ENCODE data around the gene MAT2A. TPM values are rescaled to one million over a fixed set of nuclear protein-coding genes. Genes with fewer than 3 reads are reported as not detected.
"Not testable (repeated sequence)": the region's sequence is repeated elsewhere in the genome, so short reads cannot be mapped to it uniquely, and the experiment has no call there.

MAT2A gene
- polyA plus RNA-seq, 3 donors, result 340 to 430 (median 417) TPM

GRCh38 chr2:85575739-85576138 is 36.8 kb downstream of the MAT2A start:
- no peak for DNase-seq

- DNase-seq, result no peak
Observed at GRCh38 chr2:85577063-85577385, 38.1 kb downstream of the MAT2A start.

DNA sequence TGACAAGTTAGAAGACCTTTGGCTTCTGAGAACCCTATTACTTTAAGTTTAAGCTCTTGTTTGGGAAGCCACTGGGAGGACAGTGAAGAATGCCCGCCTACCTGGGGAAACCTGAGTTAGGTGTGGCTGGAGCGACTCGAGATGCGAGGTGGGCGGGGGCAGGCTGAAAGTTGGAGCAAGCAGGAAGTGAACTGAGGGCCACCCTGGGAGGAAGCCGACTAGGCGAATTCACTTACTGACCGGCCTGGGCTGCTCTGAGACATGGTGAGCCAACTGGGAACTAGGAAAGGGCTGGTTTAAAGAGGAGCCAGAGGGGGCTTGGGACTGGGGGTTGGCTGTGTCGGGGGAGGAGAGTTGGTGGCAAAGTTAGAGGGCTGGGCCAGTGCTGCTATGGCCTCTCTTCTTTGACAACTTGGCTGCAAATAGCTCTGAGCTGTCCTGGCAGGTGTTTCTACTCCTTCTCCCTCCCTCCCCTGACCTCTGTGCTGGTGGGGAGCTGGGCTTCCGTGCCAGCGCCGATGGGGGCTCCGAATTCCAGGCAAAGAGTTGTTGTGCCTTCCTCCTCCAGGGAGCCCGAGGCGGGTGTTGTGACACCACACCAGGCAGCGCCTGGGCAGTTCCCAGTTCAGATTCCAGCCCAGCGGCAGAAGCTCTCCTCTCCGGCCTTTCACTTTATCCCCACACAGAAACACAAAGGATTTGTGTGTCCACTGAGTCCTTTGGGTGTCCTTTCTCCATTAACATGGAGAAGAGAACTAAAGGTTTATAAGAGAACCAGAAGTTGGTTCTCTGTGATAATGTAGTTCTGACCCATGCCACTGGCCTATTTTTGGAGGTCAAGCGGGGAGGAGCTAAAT is 38.6 kb downstream of the MAT2A start, which contains the start of gene VAMP8:
TSS of gene VAMP8 (plus strand) at position 201 of the 857 bp plus-strand sequence. CDS start at position 262, 61 bp downstream.
- DNase-seq, result no peak

- no peak for DNase-seq
Observed at GRCh38 chr2:85578243-85579180, 39.5 kb downstream of the MAT2A start.

DNA sequence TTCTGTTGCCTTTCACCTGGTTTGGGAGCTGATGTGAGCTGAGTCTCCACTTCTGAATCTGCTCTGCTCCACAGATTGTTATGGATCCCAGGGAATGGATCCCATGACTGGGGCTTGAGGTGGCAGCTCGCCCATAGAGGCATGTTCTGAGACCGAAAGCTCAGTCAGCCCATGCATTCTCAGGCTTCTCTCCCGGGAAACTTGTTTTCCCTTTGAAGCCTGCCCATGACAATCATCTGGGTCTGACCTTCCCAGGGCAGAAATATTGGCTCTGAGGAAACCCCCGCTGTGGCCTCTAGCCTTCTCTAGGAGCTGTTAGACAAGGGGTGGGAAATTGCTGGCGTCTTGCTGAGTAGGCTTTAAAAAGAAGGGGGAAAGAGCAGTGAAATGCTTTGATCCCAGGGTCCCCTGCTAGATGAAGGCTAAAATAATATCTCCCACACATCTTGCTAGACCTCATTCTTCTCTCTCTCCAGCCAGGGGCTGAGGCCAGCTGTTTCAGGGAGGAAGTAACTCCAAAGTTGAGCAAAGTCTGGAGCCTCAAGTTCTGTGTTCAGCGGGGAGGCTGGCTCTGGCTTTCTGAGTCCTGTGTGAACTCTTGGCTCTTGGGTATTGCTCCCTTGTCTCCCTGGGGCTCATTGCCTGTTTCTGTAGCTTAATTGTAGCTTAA is 40.4 kb downstream of the MAT2A start:
- DNase-seq, result no peak

GRCh38 chr2:85580206-85580605 is 41.2 kb downstream of the MAT2A start:
- no peak for DNase-seq

DNA sequence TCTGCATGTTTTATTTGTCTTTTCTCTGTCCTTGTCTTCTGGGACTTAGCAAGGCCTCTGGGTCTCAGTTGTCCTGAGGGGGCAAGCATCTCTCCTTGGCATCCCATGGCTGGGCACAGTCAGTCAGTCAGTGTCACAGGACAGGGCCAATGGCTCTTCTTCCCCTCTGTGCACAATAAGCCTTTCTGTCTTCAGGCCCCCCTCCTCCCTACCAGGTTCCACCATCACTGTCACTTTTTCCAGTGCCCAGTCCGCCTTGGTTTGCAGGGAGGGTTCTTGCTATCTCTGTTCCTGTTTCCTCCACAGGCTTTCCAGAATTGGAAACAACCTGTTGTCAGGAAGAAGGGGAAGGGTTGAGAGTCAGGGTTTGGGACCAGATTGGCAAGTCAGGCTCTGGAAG is 43.5 kb downstream of the MAT2A start:
- DNase-seq, result no peak

GRCh38 chr2:85583667-85584353 is 44.8 kb downstream of the MAT2A start:
- DNase-seq, result no peak

DNA sequence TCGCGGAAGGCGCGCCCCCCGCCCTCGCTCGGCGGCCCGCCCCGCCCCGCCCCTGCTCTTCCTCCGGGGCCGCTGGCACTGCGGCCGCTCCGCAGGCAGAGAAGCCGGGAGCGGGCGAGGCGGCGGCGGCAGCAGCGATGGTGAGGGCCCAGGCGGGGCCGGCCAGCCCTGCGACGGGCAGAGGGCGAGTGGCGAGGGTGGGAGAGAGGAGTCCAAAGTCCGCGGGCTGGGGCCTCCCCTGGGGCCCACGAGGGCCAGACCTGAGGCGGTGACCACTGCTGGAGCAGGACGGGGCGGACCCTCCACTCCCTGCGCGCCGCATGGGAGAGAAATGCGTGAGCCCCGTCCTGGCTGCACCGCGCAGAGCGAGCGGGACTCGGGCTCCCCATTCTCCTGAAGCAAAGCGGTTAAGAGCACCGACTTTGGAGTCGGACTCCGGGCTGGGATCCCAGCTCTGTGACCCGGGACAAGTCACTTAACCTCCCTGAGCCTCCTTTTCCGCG is 45.4 kb downstream of the MAT2A start, which contains the start of gene VAMP5:
TSS of gene VAMP5 (plus strand) at position 78 of the 503 bp plus-strand sequence. CDS start at position 138, 60 bp downstream.
- no peak for DNase-seq

GRCh38 chr2:85584857-85585780 is 46.2 kb downstream of the MAT2A start:
- DNase-seq, result no peak

DNA sequence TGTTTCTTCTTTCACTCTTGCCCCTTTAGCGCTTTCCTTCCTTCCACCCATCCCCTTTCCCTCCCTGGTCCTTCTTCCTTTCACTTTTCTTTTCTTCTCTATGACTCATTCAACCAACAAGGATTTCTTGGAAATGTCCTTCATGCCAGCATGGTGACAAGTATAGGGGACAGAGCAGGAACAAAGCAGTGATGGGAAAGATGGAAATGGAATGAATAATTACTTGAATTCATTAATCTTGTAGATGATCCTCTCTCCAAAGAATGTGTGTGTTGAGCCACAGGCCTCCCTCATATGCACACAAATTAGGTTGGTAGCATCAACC is 46.8 kb downstream of the MAT2A start:
- DNase-seq, result no peak

DNA sequence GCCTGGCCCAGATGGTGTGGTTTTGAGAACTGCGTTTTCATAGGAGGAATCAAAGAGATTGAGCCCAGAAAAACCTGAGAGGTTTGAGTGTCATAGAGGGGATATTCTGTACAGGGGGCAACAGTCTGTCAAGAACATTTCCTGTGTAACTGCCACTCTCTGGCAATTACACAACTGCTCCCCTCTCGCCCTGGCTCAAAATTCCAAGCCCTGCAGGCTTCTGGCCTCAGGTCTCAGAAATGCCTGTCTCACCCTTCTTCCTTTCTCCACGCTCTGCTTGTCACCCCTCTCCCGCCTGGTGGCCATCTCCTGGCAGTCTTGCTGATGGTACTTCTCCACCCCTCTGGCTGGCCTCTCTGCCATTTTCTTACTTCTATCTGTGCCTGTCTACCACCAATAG is 49.3 kb downstream of the MAT2A start:
- DNase-seq, result no peak

GRCh38 chr2:85588645-85589044 is 49.7 kb downstream of the MAT2A start:
- no peak for DNase-seq

DNA sequence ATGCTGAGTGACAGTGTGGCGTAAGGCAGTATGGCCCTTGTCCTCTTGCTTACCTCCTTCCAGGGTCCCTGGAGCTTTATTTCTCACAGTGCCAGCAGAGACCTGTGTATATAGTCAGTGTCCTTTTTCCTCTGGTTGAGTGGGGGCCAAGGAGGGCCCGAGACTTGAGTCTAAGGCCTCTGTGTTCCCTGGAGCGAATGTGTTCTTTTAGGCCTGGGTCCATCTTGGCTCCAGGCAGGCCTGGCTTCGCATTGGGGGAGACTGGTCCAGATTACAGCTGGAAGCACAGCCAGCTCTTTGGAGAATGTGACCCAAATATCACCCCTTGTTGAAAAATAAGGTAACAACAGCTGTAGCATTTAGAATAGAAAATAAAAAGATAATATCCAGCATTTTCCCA is 50.2 kb downstream of the MAT2A start:
- DNase-seq, result no peak

DNA sequence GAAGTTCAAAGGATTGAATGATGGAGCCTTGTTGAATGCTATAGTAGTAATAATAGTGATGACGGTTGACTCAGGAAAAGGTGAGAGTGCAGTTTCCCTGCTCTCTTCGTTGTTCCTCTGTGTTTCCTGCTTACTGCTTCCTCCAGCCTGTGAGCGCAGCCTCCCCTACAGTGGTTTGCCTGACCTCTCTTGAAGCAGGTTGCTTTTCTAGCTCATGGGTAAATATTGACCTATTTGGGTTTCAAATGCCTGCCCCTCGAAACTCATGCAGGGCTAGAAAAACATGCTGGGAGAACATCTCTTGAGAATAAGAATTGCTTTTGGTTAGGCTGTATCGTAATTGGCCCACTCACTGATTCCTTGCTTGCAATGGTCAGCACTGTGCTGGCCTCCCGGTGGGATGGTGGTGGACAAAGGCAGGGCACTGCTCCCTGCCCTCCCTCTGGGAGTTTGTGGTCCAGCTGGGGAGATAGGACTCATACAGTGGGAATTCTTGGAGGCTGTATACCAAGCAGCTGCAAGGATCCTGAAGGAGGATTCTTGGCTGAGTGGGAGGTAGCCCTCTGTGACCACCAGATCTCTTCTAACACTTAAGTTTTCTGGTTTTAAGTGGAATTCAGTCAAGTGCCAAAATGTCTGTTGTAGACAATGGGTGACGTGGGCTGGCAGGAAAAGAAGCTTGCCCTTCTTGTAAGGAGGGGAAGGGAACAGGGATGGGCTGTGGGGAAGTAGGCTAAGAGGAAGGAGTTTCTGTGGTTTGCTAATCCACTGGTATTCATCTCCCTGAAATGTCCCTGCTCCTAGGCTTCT is 51.2 kb downstream of the MAT2A start:
- DNase-seq, result no peak

DNA sequence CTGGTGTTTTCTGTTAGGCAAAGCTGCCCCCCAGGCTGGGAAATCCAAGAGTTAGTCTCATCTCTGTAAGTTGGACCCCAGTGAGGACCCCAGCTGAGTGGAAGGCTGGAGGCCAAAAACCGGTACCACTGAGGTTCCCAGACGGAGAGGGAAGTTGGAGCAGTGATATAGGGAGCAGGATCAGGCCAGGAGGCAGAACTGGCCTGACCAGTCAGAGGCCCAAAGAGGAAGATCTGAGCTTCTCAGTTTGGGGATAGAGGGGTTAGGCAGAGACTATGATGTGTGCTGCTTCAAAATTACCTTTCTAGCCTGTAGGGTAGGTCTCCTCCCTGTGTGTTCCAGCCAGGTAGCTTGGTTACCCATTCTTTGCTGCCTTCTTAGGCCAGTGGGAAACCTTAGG is 52.0 kb downstream of the MAT2A start:
- no peak for DNase-seq

DNA sequence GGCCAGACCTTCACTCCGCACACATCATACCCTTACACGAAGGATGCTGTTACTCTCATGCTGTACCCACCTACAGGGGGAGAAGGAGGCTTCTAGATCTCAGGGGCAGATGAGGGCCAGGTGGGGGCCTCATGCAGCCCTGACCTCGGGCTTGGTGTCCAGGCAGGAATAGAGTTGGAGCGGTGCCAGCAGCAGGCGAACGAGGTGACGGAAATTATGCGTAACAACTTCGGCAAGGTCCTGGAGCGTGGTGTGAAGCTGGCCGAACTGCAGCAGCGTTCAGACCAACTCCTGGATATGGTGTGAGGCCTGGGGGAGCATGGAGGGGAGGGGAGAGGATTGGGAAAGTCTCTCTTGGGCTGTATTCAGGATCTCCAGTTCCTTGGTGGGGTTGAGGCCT is 52.6 kb downstream of the MAT2A start:
- DNase-seq, result no peak

- not testable (repeated sequence) for DNase-seq
Observed at GRCh38 chr2:85592299-85592698, 53.3 kb downstream of the MAT2A start.

GRCh38 chr2:85593023-85593422 is 54.1 kb downstream of the MAT2A start:
- DNase-seq, result no peak
